Bronchial epithelial cell (primary cell): ENCODE data around the gene IMPACT. TPM values are rescaled to one million over a fixed set of nuclear protein-coding genes. Genes with fewer than 3 reads are reported as not detected.

Experiments used
- DNase-seq: peaks from one replicate; pipeline ENCODE4 v3.0.0-alpha.2; 2010; ENCODE audit warnings: low read depth
- FAIRE-seq: peaks from 2 replicates; lab custom pipeline; 2011; peaks lifted over from hg19 to GRCh38; lab: Jason Lieb, UNC
- H3K27me3 ChIP-seq: 2 replicates; pipeline ENCODE4 v1.5.1; 2011; ENCODE audit warnings: low read length; ENCODE audit not compliant: control insufficient read depth, insufficient read depth
- H3K36me3 ChIP-seq: 2 replicates; pipeline ENCODE4 v1.5.1; 2011; ENCODE audit warnings: low read length; ENCODE audit not compliant: control insufficient read depth, insufficient read depth
- H3K4me3 ChIP-seq: 2 replicates; pipeline ENCODE4 v1.5.1; 2011; ENCODE audit warnings: mild to moderate bottlenecking, low read depth, low read length, control low read depth
- CTCF ChIP-seq: IDR thresholded peaks from 2 replicates; pipeline ENCODE4 v1.5.1; 2011; ENCODE audit warnings: mild to moderate bottlenecking, moderate library complexity, low read length, control low read depth, inconsistent platforms; ENCODE audit not compliant: insufficient read depth, severe bottlenecking
- total RNA-seq: library from RNA; depleted of rRNA; stranded (reverse); fragments of >200 nt; gene quantifications from 2 replicates; pipeline ENCODE4 v1.2.1, GENCODE V29; 2014

IMPACT gene
- total RNA-seq, 1 donor from 2014 or later = 24.5 TPM

DNA sequence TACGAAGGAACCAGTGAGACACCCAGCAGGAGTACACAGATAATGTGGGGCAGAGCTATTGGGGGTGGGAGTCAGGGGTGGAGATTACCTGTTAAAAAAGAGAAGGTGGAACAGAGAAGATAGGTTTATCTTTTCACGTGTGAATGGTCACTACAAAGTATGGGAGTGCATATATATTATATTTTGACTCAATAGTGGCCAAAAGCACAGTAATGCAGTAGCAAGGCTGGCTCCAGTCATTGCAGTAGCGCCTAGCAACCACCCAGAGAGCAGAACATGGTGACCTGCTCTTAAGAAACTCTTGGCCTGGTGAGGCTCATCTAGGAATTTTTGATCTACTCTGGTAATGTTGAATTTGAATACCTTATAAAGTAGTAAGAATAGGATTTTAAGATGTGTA is 1.0 kb downstream of the IMPACT start:
- DNase-seq (peak; percentile 23), FAIRE-seq (no peak)
- no peak for TF ChIP-seq CTCF
- peak overlapping the region; percentile 80 for H3K4me3 ChIP-seq
- H3K36me3 ChIP-seq = no peaks in the 10 kb centered on the region
- H3K27me3 ChIP-seq = no peaks in the 10 kb centered on the region

- peak; percentile 26 for DNase-seq
- FAIRE-seq = no peak
- H3K4me3 ChIP-seq = no peak overlapping the region
Measured at GRCh38 chr18:24428709-24429108, 2.2 kb downstream of the IMPACT start.

DNA sequence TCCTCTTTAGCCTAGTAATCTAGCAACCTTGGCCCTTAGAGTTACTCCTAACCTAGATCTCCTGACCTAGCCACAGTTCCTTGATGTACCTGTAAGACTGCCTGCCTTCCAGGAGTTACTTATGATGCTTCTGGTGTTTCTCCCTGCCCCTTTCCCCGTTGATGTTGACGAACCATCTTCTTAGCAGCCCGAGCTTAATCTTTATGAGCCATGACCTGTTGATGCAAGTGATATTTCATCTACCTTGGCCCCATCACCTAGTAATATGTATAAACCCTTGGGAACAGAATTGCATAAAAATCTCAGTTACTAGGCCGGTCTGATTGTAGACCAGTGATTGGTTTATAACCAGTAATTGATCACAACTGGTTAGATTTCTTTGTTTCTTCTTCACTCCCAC is 2.7 kb downstream of the IMPACT start:
- peaks cover 2% of the 10 kb centered on the region for H3K36me3 ChIP-seq
- H3K4me3 ChIP-seq = no peak overlapping the region
- H3K27me3 ChIP-seq = no peaks in the 10 kb centered on the region
- FAIRE-seq (no peak), DNase-seq (no peak)
- TF ChIP-seq CTCF = no peak

More at GRCh38 chr18:24428709-24429108, 2.2 kb downstream of the IMPACT start:
- TF ChIP-seq CTCF = peak; percentile 23
- H3K36me3 ChIP-seq = peaks cover 2% of the 10 kb centered on the region
- no peaks in the 10 kb centered on the region for H3K27me3 ChIP-seq

- no peak for FAIRE-seq
- H3K27me3 ChIP-seq = no peaks in the 10 kb centered on the region
- peaks cover 2% of the 10 kb centered on the region for H3K36me3 ChIP-seq
- TF ChIP-seq CTCF = no peak
- H3K4me3 ChIP-seq = no peak overlapping the region
- no peak for DNase-seq
Measured at GRCh38 chr18:24432618-24433017, 6.1 kb downstream of the IMPACT start.

GRCh38 chr18:24436939-24437338 is 10.5 kb downstream of the IMPACT start:
- peaks cover 5% of the 10 kb centered on the region for H3K36me3 ChIP-seq
- H3K27me3 ChIP-seq = no peaks in the 10 kb centered on the region
- FAIRE-seq = no peak
- no peak overlapping the region for H3K4me3 ChIP-seq
- no peak for DNase-seq
- TF ChIP-seq CTCF = no peak

- Histone ChIP-seq H3K4me3 (no peak overlapping the region), H3K27me3 (no peaks in the 10 kb centered on the region), H3K36me3 (peaks cover 5% of the 10 kb centered on the region)
- DNase-seq = no peak
- no peak for TF ChIP-seq CTCF
- FAIRE-seq = no peak
Measured at GRCh38 chr18:24443870-24444269, 17.4 kb downstream of the IMPACT start.
